WERI-Rb-1 (cell line): Measurements from ENCODE around the gene RFC2.

Experiments
- DNase-seq: peaks from one replicate; pipeline ENCODE4 v3.0.0-alpha.2; 2020
- H3K27ac ChIP-seq: fragments of 250-450 bp; sonication (Bioruptor Pico); 2 replicates; pipeline ENCODE4 v1.5.1; 2020; ENCODE audit warnings: mild to moderate bottlenecking, moderate library complexity
- H3K27me3 ChIP-seq: fragments of 250-450 bp; sonication (Bioruptor Pico); 2 replicates; pipeline ENCODE4 v1.5.1; 2021; ENCODE audit warnings: mild to moderate bottlenecking, low read depth, moderate library complexity; ENCODE audit not compliant: insufficient read depth, severe bottlenecking
- H3K36me3 ChIP-seq: fragments of 250-450 bp; sonication (Bioruptor Pico); 2 replicates; pipeline ENCODE4 v1.5.1; 2020; ENCODE audit warnings: mild to moderate bottlenecking, moderate library complexity
- H3K4me3 ChIP-seq: 2 replicates; pipeline ENCODE4 v1.5.1; 2011; ENCODE audit warnings: low read depth, mild to moderate bottlenecking, control low read depth, low read length
- H3K9me3 ChIP-seq: fragments of 250-450 bp; sonication (Bioruptor Pico); 2 replicates; pipeline ENCODE4 v1.5.1; 2021; ENCODE audit warnings: mild to moderate bottlenecking, moderate library complexity; ENCODE audit not compliant: severe bottlenecking
- TF ChIP-seq, protein P1 (sequence below): IDR thresholded peaks from 2 replicates; pipeline ENCODE4 v1.5.1; 2011; ENCODE audit warnings: low read depth, mild to moderate bottlenecking, control low read depth, inconsistent platforms, low read length

The RFC2 gene

DNA sequence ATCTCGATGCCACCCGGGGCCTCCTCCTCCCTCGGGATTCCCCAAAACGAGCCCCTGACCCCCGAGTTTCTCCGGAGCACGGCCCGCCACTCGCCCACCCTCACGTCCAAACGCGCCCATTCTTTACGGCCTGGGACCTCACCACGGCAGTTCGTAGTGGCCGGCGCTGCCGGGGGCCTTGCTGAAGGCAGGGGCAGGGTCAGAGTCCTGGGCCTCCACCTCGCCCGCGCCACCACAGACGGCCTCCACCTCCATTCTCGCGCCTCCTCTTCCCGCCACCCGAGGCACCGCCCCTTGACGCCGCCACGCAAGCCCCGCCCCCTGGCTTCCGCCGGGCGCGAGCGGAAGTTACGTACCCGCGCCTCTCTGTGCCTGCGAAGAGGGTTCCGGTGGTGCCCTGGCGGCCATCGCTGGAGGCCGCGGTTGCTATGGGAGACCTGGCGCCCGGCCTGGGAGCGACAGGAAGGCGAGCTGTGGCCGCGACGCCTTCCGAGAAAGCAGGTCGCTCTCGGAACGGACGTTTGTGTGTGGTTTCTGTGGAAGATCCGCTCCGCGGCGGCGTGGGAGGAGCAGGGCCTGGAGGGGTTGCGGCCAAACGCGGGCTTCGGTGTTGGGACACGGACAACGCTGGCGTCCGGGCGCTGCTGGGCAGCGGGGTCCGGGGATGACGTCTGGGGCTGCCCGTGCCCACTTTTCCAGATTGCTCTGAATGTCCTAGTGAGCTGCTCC is at the start of gene RFC2:
TSS of gene RFC2 (minus strand) at position 271 of the 729 bp plus-strand sequence. CDS start at position 255, 16 bp downstream.
- Histone ChIP-seq H3K27me3 (no peaks in the 10 kb centered on the region), H3K27ac (peak within 1 kb of the TSS; percentile 96), H3K36me3 (peaks cover 38% of the 10 kb centered on the region), H3K4me3 (peak within 1 kb of the TSS; percentile 77), H3K9me3 (no peaks in the 10 kb centered on the region)
- DNase-seq = peak; percentile 95
- TF ChIP-seq, protein P1, sequence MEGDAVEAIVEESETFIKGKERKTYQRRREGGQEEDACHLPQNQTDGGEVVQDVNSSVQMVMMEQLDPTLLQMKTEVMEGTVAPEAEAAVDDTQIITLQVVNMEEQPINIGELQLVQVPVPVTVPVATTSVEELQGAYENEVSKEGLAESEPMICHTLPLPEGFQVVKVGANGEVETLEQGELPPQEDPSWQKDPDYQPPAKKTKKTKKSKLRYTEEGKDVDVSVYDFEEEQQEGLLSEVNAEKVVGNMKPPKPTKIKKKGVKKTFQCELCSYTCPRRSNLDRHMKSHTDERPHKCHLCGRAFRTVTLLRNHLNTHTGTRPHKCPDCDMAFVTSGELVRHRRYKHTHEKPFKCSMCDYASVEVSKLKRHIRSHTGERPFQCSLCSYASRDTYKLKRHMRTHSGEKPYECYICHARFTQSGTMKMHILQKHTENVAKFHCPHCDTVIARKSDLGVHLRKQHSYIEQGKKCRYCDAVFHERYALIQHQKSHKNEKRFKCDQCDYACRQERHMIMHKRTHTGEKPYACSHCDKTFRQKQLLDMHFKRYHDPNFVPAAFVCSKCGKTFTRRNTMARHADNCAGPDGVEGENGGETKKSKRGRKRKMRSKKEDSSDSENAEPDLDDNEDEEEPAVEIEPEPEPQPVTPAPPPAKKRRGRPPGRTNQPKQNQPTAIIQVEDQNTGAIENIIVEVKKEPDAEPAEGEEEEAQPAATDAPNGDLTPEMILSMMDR = peak; percentile 15; the same call in 1 of the 2 replicates

DNA sequence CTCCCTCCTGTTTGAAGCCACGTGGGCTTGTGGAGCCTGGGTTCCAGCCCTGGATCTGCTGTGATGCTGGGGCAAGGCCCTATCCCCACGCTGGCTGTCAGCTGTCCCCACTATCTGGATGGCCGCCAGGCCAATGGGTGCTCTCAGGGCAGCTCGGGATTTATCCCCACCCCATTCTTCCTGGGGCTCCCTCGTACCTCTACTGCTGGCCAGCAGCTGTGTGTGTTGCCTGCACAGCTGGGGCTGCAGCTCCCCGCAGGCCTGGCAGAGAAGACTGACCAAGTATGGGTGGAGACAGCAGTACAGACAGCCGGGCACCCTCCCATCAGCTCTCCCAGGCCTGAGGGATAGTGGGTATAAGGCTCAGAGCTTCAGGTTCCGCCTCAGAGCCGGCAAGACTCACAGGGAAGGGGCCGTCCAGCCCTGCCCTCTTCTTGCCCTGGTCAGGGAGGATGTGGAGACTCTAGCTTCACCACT is 48.6 kb upstream of the RFC2 start:
- TF ChIP-seq, protein P1 = no peak
- H3K9me3 ChIP-seq = no peaks in the 10 kb centered on the region
- H3K36me3 ChIP-seq = no peaks in the 10 kb centered on the region
- no peaks in the 10 kb centered on the region for H3K27me3 ChIP-seq
- H3K4me3 ChIP-seq = no peak overlapping the region
- no peak overlapping the region for H3K27ac ChIP-seq
- no peak for DNase-seq

DNA sequence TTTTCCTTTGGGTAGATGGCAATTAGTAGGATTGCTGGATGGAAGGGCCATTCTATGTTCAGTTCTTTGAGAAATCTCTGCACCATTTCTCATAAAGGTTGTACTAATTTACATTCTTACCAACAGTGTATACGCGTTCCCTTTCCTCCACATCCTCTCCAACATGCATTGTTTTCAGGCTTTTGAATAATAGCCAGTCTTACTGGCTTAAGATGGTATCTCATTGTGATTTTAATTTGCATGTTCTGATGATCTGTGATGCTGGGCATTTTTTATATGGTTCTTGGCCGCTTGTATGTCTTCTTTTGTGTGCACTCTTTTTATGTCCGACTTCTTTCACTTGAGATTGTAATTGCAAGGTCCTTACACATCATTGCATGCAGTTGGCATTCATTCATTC is 46.7 kb upstream of the RFC2 start:
- Histone ChIP-seq H3K4me3 (no peak overlapping the region), H3K36me3 (no peaks in the 10 kb centered on the region), H3K27me3 (no peaks in the 10 kb centered on the region), H3K9me3 (no peaks in the 10 kb centered on the region), H3K27ac (no peak overlapping the region)
- TF ChIP-seq, protein P1 = no peak
- no peak for DNase-seq

DNA sequence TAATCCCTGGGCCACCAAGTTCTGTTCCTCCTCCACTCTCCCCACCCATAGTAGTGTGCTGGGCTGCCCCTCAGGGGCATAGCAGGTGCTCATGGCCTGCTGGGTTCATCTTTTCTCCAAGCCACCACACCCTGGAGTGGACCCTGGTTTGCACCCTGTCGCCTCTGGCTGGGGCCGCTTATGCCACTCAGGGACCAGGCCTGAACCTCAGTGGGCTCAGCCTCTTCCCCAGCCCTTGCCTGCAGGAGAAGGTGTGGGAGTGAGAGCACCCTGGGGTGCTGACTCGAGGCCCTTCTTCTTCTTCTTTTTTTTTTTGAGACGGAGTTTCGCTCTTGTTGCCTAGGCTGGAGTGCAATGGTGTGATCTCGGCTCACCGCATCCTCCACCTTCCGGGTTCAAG is 45.2 kb upstream of the RFC2 start:
- no peak for DNase-seq

DNA sequence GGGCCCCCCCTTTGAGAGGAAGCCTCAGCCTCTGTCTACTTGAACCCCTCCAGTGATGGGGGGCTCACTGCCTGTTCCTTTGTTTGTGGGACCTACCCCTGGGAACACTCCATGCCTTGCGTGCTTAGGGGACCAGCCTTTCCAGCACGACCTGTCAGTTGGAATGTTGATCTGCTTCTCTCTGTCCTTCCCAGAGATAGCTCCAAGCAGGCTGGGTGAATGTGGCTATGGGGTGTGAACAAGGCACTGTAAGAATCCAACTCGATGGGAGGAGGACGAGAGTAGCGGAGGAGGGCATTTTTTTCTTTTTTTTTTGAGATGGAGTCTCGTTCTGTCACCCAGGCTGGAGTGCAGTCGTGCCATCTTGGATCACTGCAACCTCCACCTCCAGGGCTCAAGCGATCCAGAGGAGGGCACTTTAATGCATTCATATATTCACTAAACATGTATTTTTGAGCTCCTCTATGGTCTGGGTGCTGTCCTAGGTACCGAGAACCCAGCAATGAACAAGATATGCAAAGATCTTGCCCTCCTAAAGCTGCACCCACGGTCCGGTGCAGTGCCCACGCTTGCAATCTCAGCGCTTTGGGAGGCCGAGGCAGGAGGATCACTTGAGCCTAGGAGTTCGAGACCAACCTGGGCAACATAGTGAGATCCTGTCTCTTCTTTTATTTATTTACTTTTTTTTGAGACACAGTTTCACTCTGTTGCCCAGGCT is 43.5 kb upstream of the RFC2 start:
- no peak overlapping the region for H3K27ac ChIP-seq

More for the DNA sequence above, 45.2 kb upstream of the RFC2 start:
- TF ChIP-seq, protein P1 = no peak
- Histone ChIP-seq H3K27ac (no peak overlapping the region), H3K27me3 (no peaks in the 10 kb centered on the region), H3K9me3 (no peaks in the 10 kb centered on the region), H3K4me3 (no peak overlapping the region), H3K36me3 (no peaks in the 10 kb centered on the region)

More for the DNA sequence above, 43.5 kb upstream of the RFC2 start:
- TF ChIP-seq, protein P1 = no peak
- no peak for DNase-seq
- no peak overlapping the region for H3K4me3 ChIP-seq
- no peaks in the 10 kb centered on the region for H3K9me3 ChIP-seq
- no peaks in the 10 kb centered on the region for H3K36me3 ChIP-seq
- H3K27me3 ChIP-seq = no peaks in the 10 kb centered on the region
